Left renal pelvis (tissue), 4 donors: Measurements from ENCODE around the gene HOXA1. TPM values are rescaled to one million over a fixed set of nuclear protein-coding genes. Genes with fewer than 3 reads are reported as not detected.

Experiments used
- DNase-seq, 4 donors: peaks; one replicate each; pipeline ENCODE4 v3.0.0-alpha.2; 2013; ENCODE audit warnings: low read depth in 4 of 4, low spot score in 3 of 4
- polyA plus RNA-seq, 4 donors: library from polyadenylated mRNA; unstranded; fragments of 120-200 nt; gene quantifications; one replicate each; pipeline ENCODE4 v1.2.1, GENCODE V29; 2013; ENCODE audit not compliant: insufficient read length in 4 of 4

The HOXA1 gene
- polyA plus RNA-seq, 4 donors: 2.6 to 4.0 (median 3.0) TPM

- DNase-seq: no peak
These were observed 11.1 kb upstream of the HOXA1 start for GRCh38 chr7:27106901-27107240.

GRCh38 chr7:27106181-27106900 is 10.5 kb upstream of the HOXA1 start:
- DNase-seq: peak in 2 of 4 donors; percentile 36 to 40

GRCh38 chr7:27105301-27106031 is 9.7 kb upstream of the HOXA1 start:
- peak in 2 of 4 donors; percentile 4 to 26 for DNase-seq

- DNase-seq: peak; percentile 24 to 70 (median 64)
These were observed 8.7 kb upstream of the HOXA1 start for GRCh38 chr7:27104341-27105058.

- peak in 2 of 4 donors; percentile 29 to 40 for DNase-seq
These were observed 7.9 kb upstream of the HOXA1 start for GRCh38 chr7:27103489-27104226.

- DNase-seq: peak in 3 of 4 donors; percentile 57 to 63 (median 60)
These were observed 7.0 kb upstream of the HOXA1 start, which contains the start of gene HOXA2 for GRCh38 chr7:27102581-27103442. HOXA2 (minus strand) TSS chr7:27102683; CDS start chr7:27102500, 183 bp downstream.

GRCh38 chr7:27101957-27102580 is 6.3 kb upstream of the HOXA1 start:
- DNase-seq: peak in 2 of 4 donors; percentile 19 to 50

GRCh38 chr7:27101171-27101956 is 5.6 kb upstream of the HOXA1 start:
- DNase-seq: peak in 2 of 4 donors; percentile 75

- DNase-seq: peak in 1 of 4 donors; percentile 17
These were observed 4.9 kb upstream of the HOXA1 start for GRCh38 chr7:27100694-27101170.

- DNase-seq: peak in 1 of 4 donors; percentile 19
These were observed 3.9 kb upstream of the HOXA1 start for GRCh38 chr7:27099453-27100370.

GRCh38 chr7:27098578-27099451 is 3.0 kb upstream of the HOXA1 start:
- peak; percentile 71 to 82 (median 80) for DNase-seq

- peak in 1 of 4 donors; percentile 51 for DNase-seq
These were observed 2.1 kb upstream of the HOXA1 start for GRCh38 chr7:27097686-27098577.

GRCh38 chr7:27096768-27097514 is 1.1 kb upstream of the HOXA1 start:
- peak in 1 of 4 donors; percentile 32 for DNase-seq
